IPS-20b (cell line): Measurements from ENCODE around the gene GRAMD4.
"Not testable (repeated sequence)": the region's sequence is repeated elsewhere in the genome, so short reads cannot be mapped to it uniquely, and the experiment has no call there.

Experiments
- H3K27ac ChIP-seq: one replicate; pipeline ENCODE4 v1.5.1; 2013; ENCODE audit warnings: low read length
- H3K27me3 ChIP-seq: 2 replicates; pipeline ENCODE4 v1.6.1; 2013; ENCODE audit warnings: mild to moderate bottlenecking, low read length, inconsistent platforms; ENCODE audit not compliant: insufficient read depth
- H3K36me3 ChIP-seq: 2 replicates; pipeline ENCODE4 v1.6.1; 2013; ENCODE audit warnings: low read depth, mild to moderate bottlenecking, inconsistent platforms, low read length, moderate library complexity; ENCODE audit not compliant: insufficient read depth
- H3K4me1 ChIP-seq: 2 replicates; pipeline ENCODE4 v1.6.1; 2013; ENCODE audit warnings: mild to moderate bottlenecking, control low read depth, inconsistent platforms, low read length, moderate library complexity; ENCODE audit not compliant: insufficient read depth
- H3K4me3 ChIP-seq: 2 replicates; pipeline ENCODE4 v1.5.1; 2013; ENCODE audit warnings: mild to moderate bottlenecking, low read length, inconsistent platforms
- H3K9ac ChIP-seq: 2 replicates; pipeline ENCODE4 v1.6.1; 2013; ENCODE audit warnings: low read depth, mild to moderate bottlenecking, inconsistent platforms, low read length, moderate library complexity
- H3K9me3 ChIP-seq: 2 replicates; pipeline ENCODE4 v1.6.1; 2013; ENCODE audit warnings: mild to moderate bottlenecking, low read depth, low read length, inconsistent platforms; ENCODE audit not compliant: insufficient read depth

The GRAMD4 gene

GRCh38 chr22:46635756-46636155 is 15.6 kb downstream of the GRAMD4 start:
- Histone ChIP-seq H3K9ac (no peak overlapping the region), H3K27me3 (no peaks in the 10 kb centered on the region), H3K36me3 (no peaks in the 10 kb centered on the region), H3K27ac (no peak overlapping the region), H3K4me3 (no peak overlapping the region), H3K9me3 (no peaks in the 10 kb centered on the region), H3K4me1 (no peaks in the 10 kb centered on the region)

DNA sequence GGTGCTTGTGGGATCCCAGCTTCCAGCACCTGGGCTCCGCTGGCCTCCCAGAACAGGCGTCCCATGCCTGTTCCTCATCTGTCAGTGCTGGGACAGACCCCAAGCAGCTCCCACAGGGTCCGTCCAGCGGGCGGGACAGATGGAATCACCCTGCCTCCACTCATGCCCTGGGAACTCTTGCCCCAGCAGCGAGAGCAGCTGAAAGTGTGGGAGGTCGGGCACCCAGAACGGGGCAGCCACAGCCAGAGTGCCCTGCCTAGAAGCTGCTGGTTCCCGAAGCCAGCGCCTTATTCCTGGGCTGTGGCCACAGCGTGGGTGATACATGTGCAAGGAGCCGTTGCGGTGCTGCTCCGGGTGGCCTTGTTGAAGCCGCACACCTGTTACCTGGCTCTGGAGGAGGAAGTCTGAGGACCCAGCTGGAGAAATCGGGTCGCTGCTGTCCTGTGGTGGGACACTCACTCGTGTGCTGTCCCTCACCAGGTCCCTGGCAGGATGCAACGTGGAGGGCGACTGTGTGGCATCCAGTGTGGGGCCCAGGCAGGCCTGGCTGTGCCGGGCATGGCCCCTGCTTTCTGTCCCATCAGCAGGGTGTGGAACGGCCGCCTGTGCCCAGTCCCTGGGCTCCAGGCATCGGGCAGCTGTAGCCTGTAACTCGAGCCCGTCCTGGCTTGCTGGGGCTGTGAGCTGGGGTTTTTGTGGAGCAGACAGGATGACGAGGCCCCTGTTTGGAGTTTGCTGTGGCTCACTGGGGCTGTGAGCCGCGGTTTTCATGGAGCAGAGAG is 16.2 kb downstream of the GRAMD4 start:
- Histone ChIP-seq H3K4me3 (no peak overlapping the region), H3K27me3 (no peaks in the 10 kb centered on the region), H3K36me3 (no peaks in the 10 kb centered on the region), H3K9ac (no peak overlapping the region), H3K9me3 (no peaks in the 10 kb centered on the region), H3K4me1 (no peaks in the 10 kb centered on the region), H3K27ac (no peak overlapping the region)

- no peak overlapping the region for H3K9ac ChIP-seq
- no peaks in the 10 kb centered on the region for H3K36me3 ChIP-seq
- no peak overlapping the region for H3K4me3 ChIP-seq
- no peaks in the 10 kb centered on the region for H3K4me1 ChIP-seq
- no peak overlapping the region for H3K27ac ChIP-seq
- H3K9me3 ChIP-seq = no peaks in the 10 kb centered on the region
- no peaks in the 10 kb centered on the region for H3K27me3 ChIP-seq
Observed at GRCh38 chr22:46637711-46638600, 17.8 kb downstream of the GRAMD4 start.

- Histone ChIP-seq H3K4me3 (no peak overlapping the region), H3K9ac (no peak overlapping the region), H3K27ac (no peak overlapping the region), H3K9me3 (no peaks in the 10 kb centered on the region), H3K27me3 (no peaks in the 10 kb centered on the region), H3K4me1 (no peaks in the 10 kb centered on the region), H3K36me3 (no peaks in the 10 kb centered on the region)
Observed at GRCh38 chr22:46638601-46639431, 18.6 kb downstream of the GRAMD4 start.

- Histone ChIP-seq H3K27me3 (no peaks in the 10 kb centered on the region), H3K9ac (no peak overlapping the region; the same call in 1 of the 2 replicates), H3K36me3 (no peaks in the 10 kb centered on the region), H3K4me3 (no peak overlapping the region), H3K9me3 (no peaks in the 10 kb centered on the region), H3K27ac (no peak overlapping the region), H3K4me1 (no peaks in the 10 kb centered on the region)
Observed at GRCh38 chr22:46639843-46640242, 19.7 kb downstream of the GRAMD4 start.

- no peak overlapping the region for H3K4me3 ChIP-seq
- no peak overlapping the region for H3K27ac ChIP-seq
- H3K9ac ChIP-seq = no peak overlapping the region; the same call in 1 of the 2 replicates
- no peaks in the 10 kb centered on the region for H3K9me3 ChIP-seq
- H3K4me1 ChIP-seq = no peaks in the 10 kb centered on the region
- H3K36me3 ChIP-seq = no peaks in the 10 kb centered on the region
- H3K27me3 ChIP-seq = no peaks in the 10 kb centered on the region
Observed at GRCh38 chr22:46640293-46641055, 20.3 kb downstream of the GRAMD4 start.

DNA sequence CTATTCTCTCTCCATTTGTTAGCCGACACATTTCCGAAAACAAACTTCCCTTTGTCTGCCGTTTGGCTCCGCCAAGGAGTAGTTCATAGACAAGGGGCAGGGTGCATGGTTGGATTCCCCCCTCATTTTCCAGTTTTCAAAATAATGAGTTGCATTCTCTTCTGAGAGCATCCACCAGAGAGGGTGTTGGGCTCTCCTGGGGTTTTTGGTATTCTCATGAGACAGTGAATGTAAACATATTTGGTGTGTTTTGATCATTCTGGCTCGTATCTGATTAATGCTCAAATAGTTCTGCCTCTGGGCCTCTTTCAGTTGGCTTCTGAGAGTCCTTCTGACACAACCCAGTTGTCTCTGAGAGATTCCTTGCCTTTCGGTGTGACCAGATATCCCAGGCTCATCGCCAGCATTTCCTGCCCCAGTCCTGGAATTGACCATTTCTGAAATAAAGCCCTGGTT is 21.7 kb downstream of the GRAMD4 start:
- Histone ChIP-seq H3K36me3 (no peaks in the 10 kb centered on the region), H3K4me1 (no peaks in the 10 kb centered on the region), H3K27ac (no peak overlapping the region), H3K9me3 (no peaks in the 10 kb centered on the region), H3K4me3 (no peak overlapping the region), H3K27me3 (no peaks in the 10 kb centered on the region), H3K9ac (no peak overlapping the region)

DNA sequence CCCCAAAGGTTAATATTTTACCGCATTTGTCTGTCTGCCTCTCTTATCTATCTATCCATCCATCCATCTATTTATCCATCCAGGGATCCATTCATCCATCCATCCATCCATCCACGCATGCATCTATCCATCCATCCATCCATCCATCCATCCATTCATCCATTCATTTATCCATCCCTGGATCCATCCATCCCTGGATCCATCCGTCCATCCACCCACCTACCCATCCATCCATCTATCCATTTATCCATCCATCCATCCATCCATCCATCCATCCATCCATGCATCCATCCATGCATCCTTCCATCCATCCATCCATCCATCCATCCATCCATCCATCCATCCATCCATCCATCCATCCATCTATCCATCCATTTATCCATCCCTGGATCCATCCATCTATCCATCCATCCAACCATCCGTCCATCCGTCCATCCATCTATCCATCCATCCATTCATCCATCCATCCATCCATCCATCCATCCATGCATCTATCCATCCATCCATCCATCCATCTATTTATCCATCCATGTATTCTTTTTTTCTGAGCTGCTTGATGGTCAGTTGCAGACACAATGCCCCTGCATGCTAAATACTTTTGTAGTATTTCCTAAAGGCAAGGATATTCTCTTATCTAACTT is 22.8 kb downstream of the GRAMD4 start:
- H3K4me3 ChIP-seq, H3K9me3 ChIP-seq, H3K27me3 ChIP-seq, H3K9ac ChIP-seq, H3K27ac ChIP-seq, H3K36me3 ChIP-seq, H3K4me1 ChIP-seq: not testable (repeated sequence)

DNA sequence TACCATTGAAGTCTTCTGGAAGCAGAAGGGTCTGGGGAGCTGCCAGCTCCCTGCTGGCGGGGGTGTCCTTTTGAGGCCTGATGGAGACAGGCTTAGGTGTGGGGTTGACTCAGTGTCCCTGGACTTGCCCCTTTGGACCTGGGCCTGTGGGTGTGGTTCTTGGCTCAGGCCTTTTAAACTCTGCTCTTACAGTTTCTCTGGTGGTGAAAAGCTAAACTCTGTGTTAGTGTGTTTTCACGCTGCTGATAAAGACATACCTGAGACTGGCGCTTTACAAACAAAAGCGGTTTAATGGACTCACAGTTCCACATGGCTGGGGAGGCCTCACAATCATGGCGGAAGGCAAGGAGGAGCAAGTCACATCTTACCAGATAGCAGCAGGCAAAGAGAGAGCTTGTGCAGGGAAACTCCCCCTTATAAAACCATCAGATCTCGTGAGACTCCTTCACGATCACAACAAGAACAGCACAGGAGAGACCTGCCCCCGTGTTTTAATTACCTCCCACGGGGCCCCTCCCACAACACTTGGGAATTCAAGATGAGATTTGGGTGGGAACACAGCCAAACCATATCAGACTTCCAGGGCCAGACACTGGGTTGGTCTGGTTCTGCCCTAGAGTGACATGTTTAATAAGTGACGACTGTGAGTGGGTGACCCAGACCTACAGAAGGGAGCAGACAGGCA is 26.5 kb downstream of the GRAMD4 start:
- Histone ChIP-seq H3K27me3 (no peaks in the 10 kb centered on the region), H3K27ac (no peak overlapping the region), H3K9ac (no peak overlapping the region), H3K36me3 (no peaks in the 10 kb centered on the region), H3K4me3 (no peak overlapping the region), H3K4me1 (no peaks in the 10 kb centered on the region), H3K9me3 (no peaks in the 10 kb centered on the region)

- H3K9me3 ChIP-seq, H3K27me3 ChIP-seq, H3K36me3 ChIP-seq, H3K27ac ChIP-seq, H3K9ac ChIP-seq, H3K4me1 ChIP-seq, H3K4me3 ChIP-seq: not testable (repeated sequence)
Observed at GRCh38 chr22:46648225-46648820, 28.1 kb downstream of the GRAMD4 start.
